ENCODE data around the gene PSTPIP1. TPM values are rescaled to one million over a fixed set of nuclear protein-coding genes. Genes with fewer than 3 reads are reported as not detected.

The PSTPIP1 gene
- total RNA-seq, 1 donor from 2014 or later = 0.13 TPM

- no peak for DNase-seq (ENCODE audit: low read depth in 2 of 2)
Measured at GRCh38 chr15:76998663-76999285, 3.8 kb downstream of the PSTPIP1 start.

DNA sequence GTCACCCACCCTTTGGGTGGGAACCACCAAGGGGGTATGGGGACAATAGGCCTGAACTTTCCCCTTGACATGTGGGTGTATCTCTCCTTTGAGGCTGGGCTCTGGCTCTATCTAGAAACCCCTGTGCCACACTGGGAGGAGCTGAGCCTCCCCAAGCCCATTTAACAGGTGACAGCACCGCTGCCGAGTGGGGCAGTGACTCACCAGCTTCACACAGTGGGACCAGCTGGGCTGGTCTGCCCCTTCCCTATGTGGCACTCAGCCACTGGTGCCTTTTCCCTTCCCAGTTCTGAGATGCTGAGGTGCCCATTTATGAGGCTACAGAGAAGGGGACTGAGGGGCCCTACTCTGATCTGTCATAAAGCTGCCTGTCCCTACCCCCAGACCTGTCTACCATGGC, 5.1 kb downstream of the PSTPIP1 start:
- DNase-seq (ENCODE audit: low read depth in 2 of 2) = no peak

- DNase-seq (ENCODE audit: low read depth in 2 of 2) = no peak
Measured at GRCh38 chr15:77001351-77001750, 6.4 kb downstream of the PSTPIP1 start.

- DNase-seq (ENCODE audit: low read depth in 2 of 2) = no peak
Measured at GRCh38 chr15:77001966-77002365, 7.0 kb downstream of the PSTPIP1 start.

- no peak for DNase-seq (ENCODE audit: low read depth in 2 of 2)
Measured at GRCh38 chr15:77002436-77002835, 7.5 kb downstream of the PSTPIP1 start.

DNA sequence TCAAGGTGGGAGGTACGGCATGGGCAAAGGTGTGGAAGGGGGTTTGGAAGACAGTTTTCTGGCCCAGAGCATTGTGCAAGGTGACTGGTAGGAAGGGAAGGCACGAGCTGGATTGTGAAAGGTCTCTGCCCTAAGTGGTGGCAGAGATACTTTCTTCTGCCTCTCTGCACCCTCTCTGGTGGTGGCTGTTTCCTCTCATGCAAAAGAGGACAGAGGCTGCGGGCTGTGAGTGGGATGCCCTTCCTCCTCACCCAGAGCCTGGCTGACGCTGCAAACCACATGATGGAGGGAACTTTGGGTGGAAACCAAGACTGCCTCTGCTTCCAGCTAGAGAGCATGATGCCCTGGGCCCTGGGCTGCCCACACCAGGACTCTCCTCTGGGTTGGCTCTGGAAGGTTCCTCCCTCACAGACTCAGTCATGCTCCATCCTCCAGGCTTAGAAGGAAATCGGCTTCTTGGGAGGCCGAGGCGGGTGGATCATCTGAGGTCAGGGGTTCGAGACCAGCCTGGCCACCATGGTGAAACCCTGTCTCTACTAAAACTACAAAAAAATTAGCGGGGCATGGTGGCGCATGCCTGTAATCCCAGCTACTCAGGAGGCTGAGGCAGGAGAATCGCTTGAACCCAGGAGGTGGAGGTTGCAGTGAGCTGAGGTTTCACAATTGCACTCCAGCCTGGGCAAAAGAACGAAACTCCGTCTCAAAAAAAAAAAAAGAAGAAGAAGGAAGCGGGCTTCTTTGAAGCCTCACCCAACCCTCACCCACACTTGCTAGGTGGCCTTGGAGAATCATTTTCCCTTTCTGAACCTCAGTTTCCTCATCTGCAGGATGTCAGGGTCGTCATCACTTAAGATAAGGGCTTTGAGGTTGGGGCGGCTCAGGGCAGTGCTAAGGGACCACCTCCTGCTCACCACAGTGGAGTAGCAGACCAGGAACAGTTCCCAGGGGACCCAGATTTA, 8.3 kb downstream of the PSTPIP1 start:
- DNase-seq (ENCODE audit: low read depth in 2 of 2) = no peak

GRCh38 chr15:77004189-77004588, 9.3 kb downstream of the PSTPIP1 start:
- peak; percentile 14 to 30 for DNase-seq (ENCODE audit: low read depth in 2 of 2)

- DNase-seq (ENCODE audit: low read depth in 2 of 2) = no peak
Measured at GRCh38 chr15:77009176-77009575, 14.2 kb downstream of the PSTPIP1 start.

GRCh38 chr15:77009646-77010311, 14.9 kb downstream of the PSTPIP1 start:
- no peak for DNase-seq (ENCODE audit: low read depth in 2 of 2)

GRCh38 chr15:77010312-77010686, 15.4 kb downstream of the PSTPIP1 start:
- DNase-seq (ENCODE audit: low read depth in 2 of 2) = no peak

- DNase-seq (ENCODE audit: low read depth in 2 of 2) = no peak
Measured at GRCh38 chr15:77010857-77011256, 15.9 kb downstream of the PSTPIP1 start.

GRCh38 chr15:77012117-77012712, 17.3 kb downstream of the PSTPIP1 start:
- DNase-seq (ENCODE audit: low read depth in 2 of 2) = no peak

DNA sequence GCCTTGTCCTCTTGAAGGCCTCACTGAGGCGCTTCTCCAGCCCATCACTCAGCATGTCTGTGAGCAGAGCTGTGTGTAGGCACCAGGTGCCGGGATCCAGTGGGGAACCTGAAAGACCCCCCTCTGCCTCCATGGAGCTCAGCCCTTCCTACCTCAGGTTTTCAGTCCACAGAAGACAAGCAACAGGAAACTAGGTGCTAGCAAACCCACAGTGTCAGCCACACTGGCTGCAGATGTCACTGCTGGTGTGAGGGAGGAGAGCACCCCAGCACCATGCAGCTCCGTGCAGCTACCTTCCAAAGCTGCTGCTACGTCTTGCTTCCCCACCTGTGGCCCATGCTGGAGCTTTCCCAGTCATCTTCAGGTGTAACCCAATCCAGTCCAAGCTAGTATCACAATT, 17.9 kb downstream of the PSTPIP1 start:
- DNase-seq (ENCODE audit: low read depth in 2 of 2) = no peak

DNA sequence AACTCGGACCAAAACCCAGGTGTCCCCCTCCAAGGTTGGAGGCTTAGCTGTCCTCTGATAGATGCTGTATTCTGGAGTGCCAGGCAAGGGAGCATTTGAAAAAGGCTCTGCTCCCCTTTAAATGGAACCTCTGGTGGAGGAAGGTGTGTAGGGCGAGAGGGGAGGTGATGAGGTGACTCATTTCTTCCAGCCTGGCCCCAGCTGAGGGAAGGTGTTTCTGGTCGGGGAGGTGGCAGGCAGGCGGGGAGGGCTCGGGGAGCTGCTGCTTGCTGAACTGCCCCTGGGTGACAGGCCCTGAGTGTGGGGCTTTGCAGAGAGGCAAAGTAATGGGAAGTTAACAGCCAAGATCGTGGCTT, 18.8 kb downstream of the PSTPIP1 start:
- no peak for DNase-seq (ENCODE audit: low read depth in 2 of 2)

- no peak for DNase-seq (ENCODE audit: low read depth in 2 of 2)
Measured at GRCh38 chr15:77014132-77015081, 19.5 kb downstream of the PSTPIP1 start.

DNA sequence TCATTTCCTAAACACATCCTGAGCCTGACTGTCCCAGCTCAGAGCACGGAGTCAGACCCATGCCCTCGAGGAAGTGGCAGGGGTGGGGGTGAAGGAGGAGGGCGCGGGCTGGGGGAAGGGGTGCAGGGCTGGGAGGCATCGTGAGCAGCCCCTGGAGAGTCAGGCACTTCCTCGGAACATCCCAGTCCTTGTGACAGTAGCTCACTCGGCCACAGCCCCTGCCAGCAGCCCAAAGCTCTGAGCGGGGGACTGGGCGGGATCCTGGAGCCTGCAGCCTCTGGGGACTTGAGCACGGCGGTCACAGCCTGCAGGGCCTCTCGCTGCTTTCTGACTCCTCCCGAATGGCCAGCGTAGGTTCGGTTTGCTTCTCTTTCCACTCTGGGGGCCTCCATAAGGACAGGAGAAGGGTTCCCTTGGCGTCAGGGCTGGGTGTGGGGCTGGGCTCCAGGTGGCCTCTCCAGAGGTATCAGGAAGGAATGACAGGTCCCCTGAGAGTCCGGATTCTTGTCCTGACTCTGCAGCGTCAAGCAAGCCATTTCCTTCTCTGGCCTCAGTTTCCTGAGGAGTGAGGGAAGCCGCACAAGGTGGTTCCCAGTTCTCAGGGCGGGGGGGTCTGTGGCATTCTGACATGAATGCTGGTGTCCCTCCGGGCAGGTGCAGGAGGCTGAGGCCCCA, 20.9 kb downstream of the PSTPIP1 start:
- DNase-seq (ENCODE audit: low read depth in 2 of 2) = no peak

DNA sequence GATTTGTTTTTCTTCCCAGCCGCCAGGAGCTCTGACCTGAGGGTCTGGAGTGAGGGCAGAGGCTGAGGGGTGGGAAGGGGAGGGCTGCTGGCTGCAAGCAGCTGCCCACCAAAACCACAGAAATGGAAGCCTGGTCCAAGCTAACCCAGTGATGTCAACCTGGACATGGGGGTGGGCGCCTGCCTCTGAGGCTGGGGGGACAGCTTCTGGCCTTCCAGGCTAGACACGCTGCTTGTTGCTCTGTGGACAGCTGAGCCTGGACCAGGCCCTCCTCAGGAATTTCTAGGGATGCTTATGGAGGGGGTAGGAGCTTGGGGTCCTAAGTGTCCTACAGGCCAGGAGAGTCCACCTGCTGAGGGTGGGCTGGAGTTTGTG, 21.4 kb downstream of the PSTPIP1 start:
- DNase-seq (ENCODE audit: low read depth in 2 of 2) = no peak

GRCh38 chr15:77017091-77017660, 22.2 kb downstream of the PSTPIP1 start:
- no peak for DNase-seq (ENCODE audit: low read depth in 2 of 2)

GRCh38 chr15:77017761-77018720, 23.1 kb downstream of the PSTPIP1 start:
- no peak for DNase-seq (ENCODE audit: low read depth in 2 of 2)
